GM23338 (cell line): ENCODE measurements around the gene TWF2. TPM values are rescaled to one million over a fixed set of nuclear protein-coding genes. Genes with fewer than 3 reads are reported as not detected.
A peak's percentile ranks its signal among the peaks of the same experiment; 100 is the strongest.

Experiments used
- ATAC-seq: fragments of 200-7000 bp; cut with Tn5 transposase; 3 replicates; pipeline ENCODE4 v1.9.1; 2020
- DNase-seq: peaks from one replicate; pipeline ENCODE4 v3.0.0-alpha.2; 2015; ENCODE audit warnings: low spot score
- H2AFZ ChIP-seq: fragments of 200-600 bp; sonication (generic); 2 replicates; pipeline ENCODE4 v1.8.0; 2016; ENCODE audit warnings: antibody characterized with exemption, mild to moderate bottlenecking, moderate library complexity
- H3F3A ChIP-seq: fragments of 200-600 bp; sonication (generic); replicated peaks from 2 replicates; pipeline ENCODE4 v1.8.0; 2017; ENCODE audit warnings: antibody characterized with exemption, mixed run types, low read depth
- H3K27ac ChIP-seq: fragments of 200-600 bp; sonication (generic); 2 replicates; pipeline ENCODE4 v1.6.1; 2016; ENCODE audit warnings: low read depth
- H3K27me3 ChIP-seq: fragments of 200-600 bp; sonication (generic); 2 replicates; pipeline ENCODE4 v1.8.0; 2016; ENCODE audit warnings: mild to moderate bottlenecking, mixed run types, moderate library complexity; ENCODE audit not compliant: insufficient read depth
- H3K36me3 ChIP-seq: fragments of 200-600 bp; sonication (generic); 2 replicates; pipeline ENCODE4 v1.8.0; 2016; ENCODE audit warnings: mild to moderate bottlenecking; ENCODE audit not compliant: insufficient read depth
- H3K4me1 ChIP-seq: fragments of 200-600 bp; sonication (generic); 2 replicates; pipeline ENCODE4 v1.8.0; 2016; ENCODE audit warnings: mild to moderate bottlenecking, moderate library complexity; ENCODE audit not compliant: insufficient read depth
- H3K4me2 ChIP-seq: fragments of 200-600 bp; sonication (generic); 2 replicates; pipeline ENCODE4 v1.7.1; 2017; ENCODE audit warnings: mixed run types
- H3K4me3 ChIP-seq: fragments of 200-600 bp; sonication (generic); 2 replicates; pipeline ENCODE4 v1.6.1; 2016; ENCODE audit warnings: mixed run types
- H3K79me2 ChIP-seq: fragments of 200-600 bp; sonication (generic); replicated peaks from 2 replicates; pipeline ENCODE4 v1.8.0; 2017; ENCODE audit warnings: mild to moderate bottlenecking; ENCODE audit not compliant: insufficient read depth
- H3K9me2 ChIP-seq: fragments of 200-600 bp; sonication (generic); 2 replicates; pipeline ENCODE4 v1.8.0; 2017; ENCODE audit not compliant: insufficient read depth
- H4K20me1 ChIP-seq: fragments of 200-600 bp; sonication (generic); replicated peaks from 2 replicates; pipeline ENCODE4 v1.8.0; 2017; ENCODE audit warnings: mild to moderate bottlenecking; ENCODE audit not compliant: insufficient read depth
- H3K27ac Mint-ChIP-seq: 2 replicates; pipeline ENCODE4 v1.8.0; 2020; ENCODE audit warnings: inconsistent platforms, mild to moderate bottlenecking, moderate library complexity, mixed read lengths
- H3K27me3 Mint-ChIP-seq: 3 replicates; pipeline ENCODE4 v1.8.0; 2022; ENCODE audit warnings: low read depth, mild to moderate bottlenecking, moderate library complexity, mixed read lengths, inconsistent platforms; ENCODE audit not compliant: insufficient read depth, poor library complexity
- H3K36me3 Mint-ChIP-seq: 3 replicates; pipeline ENCODE4 v1.8.0; 2021; ENCODE audit warnings: low read depth, mild to moderate bottlenecking, inconsistent platforms, moderate library complexity, mixed read lengths
- H3K4me1 Mint-ChIP-seq: 3 replicates; pipeline ENCODE4 v1.8.0; 2020; ENCODE audit warnings: mild to moderate bottlenecking, inconsistent platforms, mixed read lengths
- H3K4me3 Mint-ChIP-seq: 3 replicates; pipeline ENCODE4 v1.8.0; 2021; ENCODE audit warnings: moderate library complexity, mild to moderate bottlenecking, inconsistent platforms, mixed read lengths
- H3K9me3 Mint-ChIP-seq: 3 replicates; pipeline ENCODE4 v1.8.0; 2020; ENCODE audit warnings: moderate library complexity, mild to moderate bottlenecking, inconsistent platforms, mixed read lengths
- CREB1 ChIP-seq: fragments of 250-450 bp; sonication (Bioruptor Pico); IDR thresholded peaks from 2 replicates; pipeline ENCODE4 v1.5.0; 2020; ENCODE audit warnings: low read depth, mild to moderate bottlenecking, moderate library complexity
- ETS1 ChIP-seq: IDR thresholded peaks from 2 replicates; pipeline ENCODE4 v1.6.1; 2016; ENCODE audit warnings: antibody characterized with exemption
- EZH2 ChIP-seq: fragments of 200-600 bp; sonication (generic); IDR thresholded peaks from one replicate; pipeline ENCODE4 v1.8.0; 2017; ENCODE audit warnings: antibody characterized with exemption, mild to moderate bottlenecking, low read depth; ENCODE audit not compliant: unreplicated experiment
- EZH2phosphoT487 ChIP-seq: fragments of 200-600 bp; sonication (generic); IDR thresholded peaks from one replicate; pipeline ENCODE4 v1.8.1; 2018; ENCODE audit warnings: antibody characterized with exemption; ENCODE audit not compliant: unreplicated experiment
- JUNB ChIP-seq: IDR thresholded peaks from one replicate; pipeline ENCODE4 v1.6.1; 2016; ENCODE audit warnings: antibody characterized with exemption; ENCODE audit not compliant: unreplicated experiment
- NANOG ChIP-seq: IDR thresholded peaks from 2 replicates; pipeline ENCODE4 v1.6.1; 2016; ENCODE audit warnings: antibody characterized with exemption, borderline replicate concordance
- POLR2AphosphoS5 ChIP-seq: IDR thresholded peaks from 2 replicates; pipeline ENCODE4 v1.6.1; 2016; ENCODE audit warnings: antibody characterized with exemption, low read depth
- ZNF114 ChIP-seq: fragments of 250-450 bp; sonication (Bioruptor Pico); IDR thresholded peaks from 2 replicates; pipeline ENCODE4 v1.5.0; 2020; ENCODE audit warnings: mild to moderate bottlenecking, moderate library complexity
- microRNA counts: library from miRNA; unstranded; fragments of <30 nt; microRNA quantifications from one replicate; lab custom pipeline; 2017
- microRNA-seq: library from miRNA; unstranded; fragments of <30 nt; microRNA quantifications from one replicate; pipeline ENCODE4, GENCODE V29; 2017
- polyA plus RNA-seq: library from polyadenylated mRNA; unstranded; fragments of >200 nt; fragmentation: Nextera tagmentation; extraction: Ambion mirVana; gene quantifications from 2 replicates; pipeline ENCODE4 v1.2.1, GENCODE V29; 2016
- small RNA-seq: library from RNA; depleted of rRNA; stranded (forward); fragments of <200 nt; gene quantifications from one replicate; pipeline ENCODE3, GENCODE V24; 2014; ENCODE audit warnings: low replicate concordance
- total RNA-seq: library from RNA; depleted of rRNA; stranded (reverse); fragments of >200 nt; shearing (Covaris generic); gene quantifications from 2 replicates; pipeline ENCODE4 v1.2.3, GENCODE V29; 2014; rRNA removed

The TWF2 gene
- total and polyA plus RNA-seq, 2 experiments from 2014 or later: 38.9 to 120 TPM

DNA sequence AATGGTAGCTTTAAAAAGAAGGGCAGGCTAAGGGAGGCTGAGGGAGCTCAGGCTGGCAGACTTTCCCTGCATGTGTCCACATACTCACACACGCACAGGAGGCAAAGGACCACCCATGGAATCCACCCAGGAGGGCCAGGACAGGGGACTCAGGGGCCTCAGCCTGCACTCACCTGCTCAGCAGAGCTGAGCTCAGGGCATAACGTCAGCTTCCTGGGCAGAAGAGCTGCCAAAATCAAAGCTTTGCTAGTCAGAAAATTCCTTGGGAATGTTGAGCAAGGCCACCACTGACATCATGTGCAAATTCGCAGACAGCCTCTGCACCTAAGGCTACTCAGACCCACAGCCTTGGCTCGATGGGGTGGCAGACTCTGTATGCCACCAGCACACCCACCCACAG, 57.4 kb downstream of the TWF2 start:
- Histone ChIP-seq H3F3A (no peaks in the 10 kb centered on the region), H2AFZ (no peak overlapping the region), H3K4me3 (no peak overlapping the region), H4K20me1 (no peaks in the 10 kb centered on the region), H3K27me3 (no peaks in the 10 kb centered on the region), H3K4me2 (no peak overlapping the region), H3K79me2 (no peaks in the 10 kb centered on the region), H3K4me1 (no peaks in the 10 kb centered on the region), H3K27ac (no peak overlapping the region), H3K36me3 (no peaks in the 10 kb centered on the region), H3K9me2 (no peaks in the 10 kb centered on the region)
- Mint-ChIP-seq H3K9me3 (no peaks in the 10 kb centered on the region), H3K36me3 (no peaks in the 10 kb centered on the region), H3K4me3 (no peak overlapping the region), H3K4me1 (peaks cover 16% of the 10 kb centered on the region), H3K27ac (no peak overlapping the region), H3K27me3 (peaks cover 9% of the 10 kb centered on the region)
- ATAC-seq (no peak), DNase-seq (no peak)
- TF ChIP-seq ZNF114 (CRISPR knock-in tag) (no peak), NANOG (no peak), POLR2AphosphoS5 (no peak), JUNB (no peak), EZH2 (no peak), ETS1 (no peak), CREB1 (CRISPR knock-in tag) (no peak), EZH2phosphoT487 (no peak)

MicroRNAs within 50 kb of the gene (microRNA counts, 767-probe panel; counts per million panel counts)
- not detected for microRNA hsa-let-7g-5p (lab: Ali Mortazavi, UCI)

Small RNA genes lying within 50 kb of the gene (microRNA-seq; reads per million reads assigned to microRNA genes)
- 50.3 reads per million, percentile 57 among the genes with 10 or more reads in this experiment for gene MIRLET7G

Small RNA genes lying within 50 kb of the gene (small RNA-seq; reads per million reads assigned to genes)
- gene MIRLET7G: 0.27 reads per million, percentile 8 among the genes with 10 or more reads in this experiment

Other genes with a start within 250 kb of the TWF2 start
- gene RPL29, start 243.3 kb downstream of the TWF2 start, total RNA-seq: 1,341 and 1,471 TPM in 2 replicates
- gene RPL29, start 243.3 kb downstream of the TWF2 start, polyA plus RNA-seq: 1,864 and 1,983 TPM in 2 replicates
- 14.7 and 15.8 TPM in 2 replicates for gene DUSP7, start 182.6 kb downstream of the TWF2 start, total RNA-seq
- gene DUSP7, start 182.6 kb downstream of the TWF2 start, polyA plus RNA-seq: 5.6 and 5.9 TPM in 2 replicates
- gene POC1A, start 84.7 kb downstream of the TWF2 start, total RNA-seq: 26.7 and 33.0 TPM in 2 replicates
- 18.4 and 19.1 TPM in 2 replicates for gene POC1A, start 84.7 kb downstream of the TWF2 start, polyA plus RNA-seq
- 37.7 and 42.8 TPM in 2 replicates for gene ALAS1, start 41.0 kb downstream of the TWF2 start, total RNA-seq
- 17.8 and 19.2 TPM in 2 replicates for gene ALAS1, start 41.0 kb downstream of the TWF2 start, polyA plus RNA-seq
- gene TLR9, start 13.5 kb downstream of the TWF2 start, total RNA-seq: not detected in 2 replicates
- gene TLR9, start 13.5 kb downstream of the TWF2 start, polyA plus RNA-seq: not detected in 2 replicates
- gene PPM1M, start 6.6 kb upstream of the TWF2 start, total RNA-seq: 1.8 and 4.0 TPM in 2 replicates
- 2.2 and 2.8 TPM in 2 replicates for gene PPM1M, start 6.6 kb upstream of the TWF2 start, polyA plus RNA-seq
- 69.8 and 71.8 TPM in 2 replicates for gene WDR82, start 39.5 kb upstream of the TWF2 start, total RNA-seq
- 25.2 and 31.2 TPM in 2 replicates for gene WDR82, start 39.5 kb upstream of the TWF2 start, polyA plus RNA-seq
- gene GLYCTK, start 48.7 kb upstream of the TWF2 start, total RNA-seq: 7.5 and 8.3 TPM in 2 replicates
- 3.0 and 3.8 TPM in 2 replicates for gene GLYCTK, start 48.7 kb upstream of the TWF2 start, polyA plus RNA-seq
- gene DNAH1, start 77.2 kb upstream of the TWF2 start, total RNA-seq: 0.35 and 1.8 TPM in 2 replicates
- gene DNAH1, start 77.2 kb upstream of the TWF2 start, polyA plus RNA-seq: 0.17 and 0.81 TPM in 2 replicates
- 78.1 and 95.7 TPM in 2 replicates for gene BAP1, start 170.8 kb upstream of the TWF2 start, total RNA-seq
- gene BAP1, start 170.8 kb upstream of the TWF2 start, polyA plus RNA-seq: 28.5 and 30.4 TPM in 2 replicates
- 7.0 and 12.2 TPM in 2 replicates for gene PHF7, start 171.5 kb upstream of the TWF2 start, total RNA-seq
- 16.3 and 17.1 TPM in 2 replicates for gene PHF7, start 171.5 kb upstream of the TWF2 start, polyA plus RNA-seq
- gene SEMA3G, start 205.9 kb upstream of the TWF2 start, total RNA-seq: 2.2 and 2.5 TPM in 2 replicates
- gene SEMA3G, start 205.9 kb upstream of the TWF2 start, polyA plus RNA-seq: 0.47 and 0.56 TPM in 2 replicates
- gene TNNC1, start 214.9 kb upstream of the TWF2 start, total RNA-seq: 1.7 and 6.5 TPM in 2 replicates
- 6.9 and 8.3 TPM in 2 replicates for gene TNNC1, start 214.9 kb upstream of the TWF2 start, polyA plus RNA-seq
- gene NISCH, start 216.4 kb upstream of the TWF2 start, total RNA-seq: 65.9 and 76.4 TPM in 2 replicates
- gene NISCH, start 216.4 kb upstream of the TWF2 start, polyA plus RNA-seq: 16.7 and 18.4 TPM in 2 replicates